PC-3 (cell line): Measurements from ENCODE around the gene FBLN1.

ENCODE experiments used
- EZH2 ChIP-seq: fragments of 300-600 bp; sonication (generic); IDR thresholded peaks from one replicate; pipeline ENCODE4 v1.6.1; 2017; ENCODE audit warnings: antibody characterized with exemption, mild to moderate bottlenecking, low read length; ENCODE audit not compliant: unreplicated experiment
- EZH2phosphoT487 ChIP-seq: fragments of 300-600 bp; sonication (generic); IDR thresholded peaks from 2 replicates; pipeline ENCODE4 v1.6.1; 2018; ENCODE audit warnings: mild to moderate bottlenecking, antibody characterized with exemption, low read length, borderline replicate concordance
- TF ChIP-seq, protein P1 (sequence below): fragments of 300-600 bp; sonication (generic); conservative IDR thresholded peaks from 2 replicates; pipeline ENCODE4 v1.5.1; 2017; ENCODE audit warnings: antibody characterized with exemption, low read depth, mild to moderate bottlenecking, low read length

DNA sequence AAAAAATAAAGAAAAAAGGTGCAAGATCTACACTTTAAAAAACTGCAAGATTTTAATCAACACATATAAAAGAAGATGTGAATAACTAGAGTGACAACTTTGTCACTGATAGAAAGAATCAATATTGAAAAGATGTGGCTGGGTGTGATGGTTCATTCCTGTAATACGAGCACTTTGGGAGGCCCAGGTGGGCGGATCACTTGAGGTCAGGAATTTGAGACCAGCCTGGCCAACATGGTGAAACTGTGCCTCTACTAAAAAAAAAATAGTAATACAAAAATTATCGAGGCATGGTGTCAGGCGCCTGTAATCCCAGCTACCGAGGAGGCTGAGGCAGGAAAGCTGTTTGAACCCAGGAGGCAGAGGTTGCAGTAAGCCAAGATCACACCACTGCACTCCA lies 21.0 kb upstream of the FBLN1 start:
- TF ChIP-seq, protein P1, sequence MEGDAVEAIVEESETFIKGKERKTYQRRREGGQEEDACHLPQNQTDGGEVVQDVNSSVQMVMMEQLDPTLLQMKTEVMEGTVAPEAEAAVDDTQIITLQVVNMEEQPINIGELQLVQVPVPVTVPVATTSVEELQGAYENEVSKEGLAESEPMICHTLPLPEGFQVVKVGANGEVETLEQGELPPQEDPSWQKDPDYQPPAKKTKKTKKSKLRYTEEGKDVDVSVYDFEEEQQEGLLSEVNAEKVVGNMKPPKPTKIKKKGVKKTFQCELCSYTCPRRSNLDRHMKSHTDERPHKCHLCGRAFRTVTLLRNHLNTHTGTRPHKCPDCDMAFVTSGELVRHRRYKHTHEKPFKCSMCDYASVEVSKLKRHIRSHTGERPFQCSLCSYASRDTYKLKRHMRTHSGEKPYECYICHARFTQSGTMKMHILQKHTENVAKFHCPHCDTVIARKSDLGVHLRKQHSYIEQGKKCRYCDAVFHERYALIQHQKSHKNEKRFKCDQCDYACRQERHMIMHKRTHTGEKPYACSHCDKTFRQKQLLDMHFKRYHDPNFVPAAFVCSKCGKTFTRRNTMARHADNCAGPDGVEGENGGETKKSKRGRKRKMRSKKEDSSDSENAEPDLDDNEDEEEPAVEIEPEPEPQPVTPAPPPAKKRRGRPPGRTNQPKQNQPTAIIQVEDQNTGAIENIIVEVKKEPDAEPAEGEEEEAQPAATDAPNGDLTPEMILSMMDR = no peak
- TF ChIP-seq EZH2 (no peak), EZH2phosphoT487 (no peak)
